Mucosa of rectum (tissue), 2 donors: Measurements from ENCODE around the gene PRLHR.
"Not testable (repeated sequence)": the region's sequence is repeated elsewhere in the genome, so short reads cannot be mapped to it uniquely, and the experiment has no call there.

Experiments used
- H3K27ac ChIP-seq, 2 donors: one replicate each; pipeline ENCODE4 v1.7.0; 2013; ENCODE audit warnings: inconsistent platforms in 2 of 2, low read depth in 2 of 2, low read length in 2 of 2
- H3K27me3 ChIP-seq, 2 donors: one replicate each; pipeline ENCODE4 v1.7.0; 2013; ENCODE audit warnings: low read length in 2 of 2; ENCODE audit not compliant: control insufficient read depth in 2 of 2, insufficient read depth in 2 of 2
- H3K36me3 ChIP-seq, 2 donors: one replicate each; pipeline ENCODE4 v1.7.0; 2013; ENCODE audit warnings: low read length in 2 of 2; ENCODE audit not compliant: control insufficient read depth in 2 of 2, insufficient read depth in 2 of 2
- H3K4me1 ChIP-seq, 2 donors: one replicate each; pipeline ENCODE4 v1.7.0; 2013; ENCODE audit warnings: low read length in 2 of 2, mild to moderate bottlenecking in 1 of 2; ENCODE audit not compliant: control insufficient read depth in 2 of 2, insufficient read depth in 2 of 2
- H3K4me3 ChIP-seq, 2 donors: one replicate each; pipeline ENCODE4 v1.7.0; 2013; ENCODE audit warnings: low read length in 2 of 2
- H3K9ac ChIP-seq, 2 donors: one replicate each; pipeline ENCODE4 v1.7.0; 2013; ENCODE audit warnings: low read length in 2 of 2, low read depth in 1 of 2, mild to moderate bottlenecking in 1 of 2
- H3K9me3 ChIP-seq, 2 donors: one replicate each; pipeline ENCODE4 v1.7.0; 2013; ENCODE audit warnings: low read length in 2 of 2; ENCODE audit not compliant: control insufficient read depth in 2 of 2
- donor health status: healthy.
- donor health status: Normal muscosa, but diverticular disease.

PRLHR gene

GRCh38 chr10:118621304-118621942 is 26.0 kb upstream of the PRLHR start:
- Histone ChIP-seq H3K9me3 (no peaks in the 10 kb centered on the region), H3K36me3 (no peaks in the 10 kb centered on the region), H3K4me3 (no peak overlapping the region), H3K9ac (no peak overlapping the region), H3K4me1 (no peaks in the 10 kb centered on the region), H3K27ac (no peak overlapping the region), H3K27me3 (no peaks in the 10 kb centered on the region)

GRCh38 chr10:118613863-118614262 is 18.4 kb upstream of the PRLHR start:
- not testable (repeated sequence) for H3K27ac ChIP-seq, H3K27me3 ChIP-seq, H3K9me3 ChIP-seq, H3K9ac ChIP-seq, H3K4me1 ChIP-seq, H3K4me3 ChIP-seq, H3K36me3 ChIP-seq

- Histone ChIP-seq H3K27ac (no peak overlapping the region), H3K36me3 (no peaks in the 10 kb centered on the region), H3K9ac (no peak overlapping the region), H3K9me3 (peaks cover 0 to 5% of the 10 kb centered on the region in 2 donors), H3K4me3 (no peak overlapping the region), H3K27me3 (no peaks in the 10 kb centered on the region), H3K4me1 (no peaks in the 10 kb centered on the region)
Observed at GRCh38 chr10:118610577-118610976, 15.1 kb upstream of the PRLHR start.

GRCh38 chr10:118607768-118608354 is 12.4 kb upstream of the PRLHR start:
- H3K9me3 ChIP-seq, result peaks cover 0 to 5% of the 10 kb centered on the region in 2 donors
- H3K4me3 ChIP-seq, result no peak overlapping the region
- H3K27me3 ChIP-seq, result no peaks in the 10 kb centered on the region
- H3K4me1 ChIP-seq, result no peaks in the 10 kb centered on the region
- H3K27ac ChIP-seq, result no peak overlapping the region
- no peak overlapping the region for H3K9ac ChIP-seq
- no peaks in the 10 kb centered on the region for H3K36me3 ChIP-seq

- Histone ChIP-seq H3K27ac (no peak overlapping the region), H3K36me3 (no peaks in the 10 kb centered on the region), H3K4me3 (no peak overlapping the region)
Observed at GRCh38 chr10:118605694-118606093, 10.2 kb upstream of the PRLHR start.

GRCh38 chr10:118596426-118597124 is 1.1 kb upstream of the PRLHR start:
- H3K27me3 ChIP-seq, result peaks cover 16 to 32% of the 10 kb centered on the region in 2 donors
- no peak overlapping the region for H3K4me3 ChIP-seq

More at GRCh38 chr10:118605694-118606093, 10.2 kb upstream of the PRLHR start:
- H3K27me3 ChIP-seq, result no peaks in the 10 kb centered on the region
- peaks cover 0 to 5% of the 10 kb centered on the region in 2 donors for H3K9me3 ChIP-seq
- no peaks in the 10 kb centered on the region for H3K4me1 ChIP-seq
- no peak overlapping the region for H3K9ac ChIP-seq

GRCh38 chr10:118595064-118595420 is 406 bp downstream of the PRLHR start:
- H3K9me3 ChIP-seq, result no peaks in the 10 kb centered on the region
- H3K9ac ChIP-seq, result no peak overlapping the region
- no peaks in the 10 kb centered on the region for H3K36me3 ChIP-seq
- H3K27ac ChIP-seq, result no peak overlapping the region
- H3K4me1 ChIP-seq, result peaks cover 0 to 4% of the 10 kb centered on the region in 2 donors
- H3K4me3 ChIP-seq, result no peak overlapping the region
- H3K27me3 ChIP-seq, result peaks cover 16 to 32% of the 10 kb centered on the region in 2 donors

More at GRCh38 chr10:118596426-118597124, 1.1 kb upstream of the PRLHR start:
- Histone ChIP-seq H3K9ac (no peak overlapping the region), H3K27ac (no peak overlapping the region), H3K9me3 (no peaks in the 10 kb centered on the region), H3K4me1 (peaks cover 0 to 4% of the 10 kb centered on the region in 2 donors), H3K36me3 (no peaks in the 10 kb centered on the region)

- Histone ChIP-seq H3K9ac (no peak overlapping the region), H3K9me3 (no peaks in the 10 kb centered on the region), H3K27ac (no peak overlapping the region), H3K4me3 (no peak overlapping the region), H3K36me3 (no peaks in the 10 kb centered on the region), H3K4me1 (peaks cover 0 to 4% of the 10 kb centered on the region in 2 donors), H3K27me3 (peaks cover 16 to 32% of the 10 kb centered on the region in 2 donors)
Observed at GRCh38 chr10:118594392-118595063, 920 bp downstream of the PRLHR start.

- H3K27me3 ChIP-seq, result peaks cover 12 to 30% of the 10 kb centered on the region in 2 donors
- H3K4me3 ChIP-seq, result no peak overlapping the region
- no peak overlapping the region for H3K9ac ChIP-seq
- H3K36me3 ChIP-seq, result no peaks in the 10 kb centered on the region
- H3K9me3 ChIP-seq, result no peaks in the 10 kb centered on the region
- H3K4me1 ChIP-seq, result peaks cover 0 to 4% of the 10 kb centered on the region in 2 donors
- no peak overlapping the region for H3K27ac ChIP-seq
Observed at GRCh38 chr10:118592675-118593330, 2.6 kb downstream of the PRLHR start.
